Measurements from ENCODE around the gene NFIB. TPM values are rescaled to one million over a fixed set of nuclear protein-coding genes. Genes with fewer than 3 reads are reported as not detected.
A peak's percentile ranks its signal among the peaks of the same experiment; 100 is the strongest.

The NFIB gene
- total RNA-seq, 1 experiment from 2014 or later, result 75.8 TPM

DNA sequence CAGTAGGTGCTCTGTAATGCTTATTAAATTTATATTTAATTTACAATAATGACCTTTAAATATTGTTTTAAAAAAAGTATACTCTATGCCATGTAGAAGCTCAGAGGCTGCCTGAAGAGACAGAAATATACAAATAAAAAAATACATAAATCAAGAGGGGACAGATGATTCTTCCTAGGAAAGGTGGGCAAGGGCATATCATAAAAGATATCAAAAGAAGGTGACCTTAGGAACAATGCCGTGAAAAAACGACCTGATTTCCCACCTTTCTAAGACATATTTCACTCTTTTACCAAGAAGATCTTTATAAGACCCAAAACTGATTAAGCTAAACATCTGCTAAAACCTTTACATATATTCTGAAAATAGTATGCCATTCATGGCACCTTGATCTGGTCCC lies 128.9 kb downstream of the NFIB start:
- no peak for DNase-seq
- no peak for TF ChIP-seq CTCF (IDR thresholded peaks at IDR 0.05; ENCODE audit: unreplicated experiment)
- H3K27ac Mint-ChIP-seq (ENCODE audit: unreplicated experiment), result no peak overlapping the region
- H3K4me3 Mint-ChIP-seq (ENCODE audit: low read depth, unreplicated experiment), result no peak overlapping the region
- intact Hi-C loops (cut with micrococcal nuclease; ENCODE audit: unreplicated experiment), result no loop called here
- H3K36me3 Mint-ChIP-seq (ENCODE audit: insufficient read depth, unreplicated experiment), result peaks cover 12% of the 10 kb centered on the region
- H3K4me1 Mint-ChIP-seq (ENCODE audit: low read depth, unreplicated experiment), result peaks cover 69% of the 10 kb centered on the region
- no peaks in the 10 kb centered on the region for H3K9me3 Mint-ChIP-seq (ENCODE audit: low read depth, unreplicated experiment)
- BruUV-seq (replicated peaks), result no TSS peak
- no peaks in the 10 kb centered on the region for H3K27me3 Mint-ChIP-seq (ENCODE audit: unreplicated experiment)
- CTCF ChIA-PET, result interaction anchor here (0.7 kb wide), 1 partner anchor 26 kb away, joined by 6 read pairs; no protein-coding TSS in a partner anchor

DNA sequence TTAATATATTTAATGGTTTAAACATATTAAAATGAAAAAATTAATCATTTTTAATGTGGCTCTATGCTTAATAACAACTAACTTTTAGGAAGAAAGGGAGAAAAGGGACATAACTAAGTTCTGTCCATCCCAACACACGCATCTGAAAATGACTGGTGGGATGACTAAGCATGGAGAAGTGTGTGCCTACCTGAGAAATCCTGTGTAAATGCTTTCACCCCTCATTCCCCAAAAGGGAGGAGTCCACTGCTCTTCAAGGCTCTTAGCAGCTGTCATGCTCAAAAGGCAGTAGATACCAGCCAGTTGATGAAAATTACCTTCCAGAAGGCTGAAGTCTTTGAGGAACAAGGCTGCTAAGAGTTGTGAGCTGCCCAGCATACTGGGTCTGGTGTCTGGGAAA lies 130.9 kb downstream of the NFIB start:
- H3K4me3 Mint-ChIP-seq (ENCODE audit: low read depth, unreplicated experiment), result no peak overlapping the region
- H3K4me1 Mint-ChIP-seq (ENCODE audit: low read depth, unreplicated experiment), result peaks cover 60% of the 10 kb centered on the region
- no peak overlapping the region for H3K27ac Mint-ChIP-seq (ENCODE audit: unreplicated experiment)
- H3K36me3 Mint-ChIP-seq (ENCODE audit: insufficient read depth, unreplicated experiment), result peaks cover 12% of the 10 kb centered on the region
- intact Hi-C loops (cut with micrococcal nuclease; ENCODE audit: unreplicated experiment), result loop anchor here (1.0 kb wide), 1 partner anchor 30 kb away; no protein-coding TSS in a partner anchor
- no peak for DNase-seq
- CTCF ChIA-PET, result no interaction called here
- TF ChIP-seq CTCF (IDR thresholded peaks at IDR 0.05; ENCODE audit: unreplicated experiment), result no peak
- no TSS peak for BruUV-seq (replicated peaks)
- no peaks in the 10 kb centered on the region for H3K9me3 Mint-ChIP-seq (ENCODE audit: low read depth, unreplicated experiment)
- no peaks in the 10 kb centered on the region for H3K27me3 Mint-ChIP-seq (ENCODE audit: unreplicated experiment)

DNA sequence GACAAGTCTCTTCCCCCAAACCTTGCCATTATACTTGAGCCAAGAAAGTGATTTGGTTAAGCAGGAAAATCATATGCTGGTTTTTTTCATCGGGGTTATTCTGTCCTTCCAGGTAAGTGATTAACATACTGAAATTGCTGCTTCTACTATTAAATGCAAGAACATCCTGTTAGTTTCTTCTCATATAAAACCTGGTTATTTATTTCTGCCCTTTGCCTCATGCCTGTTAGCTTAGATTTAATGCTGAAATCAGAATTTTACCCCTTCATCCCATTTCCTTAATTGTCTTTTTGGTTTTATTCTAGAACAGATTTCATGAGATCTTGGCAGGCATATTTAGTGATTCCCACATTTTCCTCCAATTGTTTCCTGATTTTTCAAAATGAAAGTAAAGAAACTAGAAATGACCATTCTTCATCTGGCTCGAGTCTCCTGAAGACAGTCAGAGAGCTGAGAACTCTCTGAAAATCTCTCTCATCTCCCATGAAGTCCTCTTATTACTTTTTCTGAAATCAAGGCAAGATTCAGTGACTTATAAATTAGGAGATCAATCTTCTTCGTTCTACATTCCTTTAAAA lies 132.9 kb downstream of the NFIB start:
- Mint-ChIP-seq H3K9me3 (ENCODE audit: low read depth, unreplicated experiment) (no peaks in the 10 kb centered on the region), H3K27ac (ENCODE audit: unreplicated experiment) (peak overlapping the region; percentile 82), H3K27me3 (ENCODE audit: unreplicated experiment) (no peaks in the 10 kb centered on the region), H3K4me1 (ENCODE audit: low read depth, unreplicated experiment) (peaks cover 46% of the 10 kb centered on the region), H3K4me3 (ENCODE audit: low read depth, unreplicated experiment) (peak overlapping the region; percentile 53), H3K36me3 (ENCODE audit: insufficient read depth, unreplicated experiment) (peaks cover 12% of the 10 kb centered on the region)
- no TSS peak for BruUV-seq (replicated peaks)
- CTCF ChIA-PET, result interaction anchor here (0.7 kb wide), 1 partner anchor 51 kb away, joined by 4 read pairs; no protein-coding TSS in a partner anchor
- no peak for DNase-seq
- TF ChIP-seq CTCF (IDR thresholded peaks at IDR 0.05; ENCODE audit: unreplicated experiment), result no peak
- intact Hi-C loops (cut with micrococcal nuclease; ENCODE audit: unreplicated experiment), result no loop called here

- H3K36me3 Mint-ChIP-seq (ENCODE audit: insufficient read depth, unreplicated experiment), result peaks cover 12% of the 10 kb centered on the region
- H3K4me3 Mint-ChIP-seq (ENCODE audit: low read depth, unreplicated experiment), result peak overlapping the region; percentile 53
- no peak for TF ChIP-seq CTCF (IDR thresholded peaks at IDR 0.05; ENCODE audit: unreplicated experiment)
- H3K4me1 Mint-ChIP-seq (ENCODE audit: low read depth, unreplicated experiment), result peaks cover 42% of the 10 kb centered on the region
- BruUV-seq (replicated peaks), result no TSS peak
- no peaks in the 10 kb centered on the region for H3K9me3 Mint-ChIP-seq (ENCODE audit: low read depth, unreplicated experiment)
- intact Hi-C loops (cut with micrococcal nuclease; ENCODE audit: unreplicated experiment), result no loop called here
- peak overlapping the region; percentile 82 for H3K27ac Mint-ChIP-seq (ENCODE audit: unreplicated experiment)
- CTCF ChIA-PET, result no interaction called here
- H3K27me3 Mint-ChIP-seq (ENCODE audit: unreplicated experiment), result no peaks in the 10 kb centered on the region
- no peak for DNase-seq
Measured at GRCh38 chr9:14180093-14180959, 133.6 kb downstream of the NFIB start.

All from Calu3 (cell line).